HG03565 (cell line): Measurements from ENCODE around the gene STPG4.

Source experiments
- ATAC-seq: cut with Tn5 transposase; IDR thresholded peaks from one replicate; pipeline ENCODE4 v1.9.1; 2021; ENCODE audit warnings: mild to moderate bottlenecking, moderate library complexity; ENCODE audit not compliant: unreplicated experiment

The STPG4 gene

GRCh38 chr2:47037678-47038077 is 117.4 kb downstream of the STPG4 start:
- no peak for ATAC-seq
